ENCODE measurements around the gene AK9. TPM values are rescaled to one million over a fixed set of nuclear protein-coding genes. Genes with fewer than 3 reads are reported as not detected.
A peak's percentile ranks its signal among the peaks of the same experiment; 100 is the strongest.

AK9 gene
- total RNA-seq, 1 donor from 2014 or later, result 8.2 TPM

- Mint-ChIP-seq H3K9me3 (no peaks in the 10 kb centered on the region), H3K36me3 (peaks cover 16% of the 10 kb centered on the region), H3K4me1 (peaks cover 19% of the 10 kb centered on the region), H3K27ac (no peak overlapping the region), H3K27me3 (ENCODE audit: insufficient read depth, low read depth) (peaks cover 16% of the 10 kb centered on the region), H3K4me3 (no peak overlapping the region)
- H3K36me3 ChIP-seq, result no peaks in the 10 kb centered on the region
- no peaks in the 10 kb centered on the region for H4K20me1 ChIP-seq (ENCODE audit: low read depth)
- H3K4me3 ChIP-seq, result no peak overlapping the region
- H3K9me3 ChIP-seq (ENCODE audit: low read depth), result no peaks in the 10 kb centered on the region
- TF ChIP-seq EZH2 (IDR thresholded peaks at IDR 0.05) (no peak), EZH2phosphoT487 (IDR thresholded peaks at IDR 0.05) (no peak), CTCF (IDR thresholded peaks at IDR 0.05) (no peak)
- DNase-seq (ENCODE audit: low spot score), result no peak
- H3K9ac ChIP-seq, result no peak overlapping the region
- peaks cover 8% of the 10 kb centered on the region for H3F3A ChIP-seq (ENCODE audit: low read depth)
- no peak overlapping the region for H2AFZ ChIP-seq (replicated peaks)
- peaks cover 26% of the 10 kb centered on the region for H3K79me2 ChIP-seq (ENCODE audit: low read depth)
- H3K4me2 ChIP-seq, result no peak overlapping the region
- peaks cover 17% of the 10 kb centered on the region for H3K27me3 ChIP-seq
- peaks cover 18% of the 10 kb centered on the region for H3K4me1 ChIP-seq
- H3K27ac ChIP-seq, result no peak overlapping the region
Observed at GRCh38 chr6:109485266-109485935, 205.6 kb downstream of the AK9 start.

GRCh38 chr6:109484122-109484521, 206.9 kb downstream of the AK9 start:
- Histone ChIP-seq H3K36me3 (no peaks in the 10 kb centered on the region), H3K4me3 (peak overlapping the region; percentile 49), H3K4me2 (peak overlapping the region; percentile 80), H3K9me3 (ENCODE audit: low read depth) (no peaks in the 10 kb centered on the region), H3K27me3 (peaks cover 17% of the 10 kb centered on the region), H3F3A (ENCODE audit: low read depth) (peaks cover 8% of the 10 kb centered on the region), H3K4me1 (peaks cover 28% of the 10 kb centered on the region), H3K79me2 (ENCODE audit: low read depth) (peaks cover 39% of the 10 kb centered on the region), H2AFZ (replicated peaks) (no peak overlapping the region), H3K27ac (no peak overlapping the region), H3K9ac (no peak overlapping the region), H4K20me1 (ENCODE audit: low read depth) (no peaks in the 10 kb centered on the region)
- Mint-ChIP-seq H3K27ac (no peak overlapping the region), H3K9me3 (no peaks in the 10 kb centered on the region), H3K4me3 (peak overlapping the region; percentile 83), H3K27me3 (ENCODE audit: insufficient read depth, low read depth) (peaks cover 16% of the 10 kb centered on the region), H3K36me3 (peaks cover 21% of the 10 kb centered on the region), H3K4me1 (peaks cover 24% of the 10 kb centered on the region)
- no peak for DNase-seq (ENCODE audit: low spot score)
- TF ChIP-seq CTCF (IDR thresholded peaks at IDR 0.05) (no peak), EZH2 (IDR thresholded peaks at IDR 0.05) (no peak), EZH2phosphoT487 (IDR thresholded peaks at IDR 0.05) (no peak)

- Histone ChIP-seq H3K4me3 (peak overlapping the region; percentile 49), H4K20me1 (ENCODE audit: low read depth) (no peaks in the 10 kb centered on the region), H3K36me3 (no peaks in the 10 kb centered on the region), H3F3A (ENCODE audit: low read depth) (peaks cover 12% of the 10 kb centered on the region), H3K9ac (no peak overlapping the region), H3K9me3 (ENCODE audit: low read depth) (no peaks in the 10 kb centered on the region), H2AFZ (replicated peaks) (peak overlapping the region; percentile 63), H3K27me3 (peaks cover 17% of the 10 kb centered on the region), H3K4me2 (peak overlapping the region; percentile 80), H3K4me1 (peaks cover 33% of the 10 kb centered on the region), H3K79me2 (ENCODE audit: low read depth) (peaks cover 43% of the 10 kb centered on the region), H3K27ac (no peak overlapping the region)
- no peaks in the 10 kb centered on the region for H3K9me3 Mint-ChIP-seq
- H3K27me3 Mint-ChIP-seq (ENCODE audit: insufficient read depth, low read depth), result peaks cover 16% of the 10 kb centered on the region
- no peak overlapping the region for H3K27ac Mint-ChIP-seq
- DNase-seq (ENCODE audit: low spot score), result no peak
- no peak for TF ChIP-seq EZH2phosphoT487 (IDR thresholded peaks at IDR 0.05)
- TF ChIP-seq EZH2 (IDR thresholded peaks at IDR 0.05), result no peak
- TF ChIP-seq CTCF (IDR thresholded peaks at IDR 0.05), result no peak
- peak overlapping the region; percentile 83 for H3K4me3 Mint-ChIP-seq
- H3K36me3 Mint-ChIP-seq, result peaks cover 25% of the 10 kb centered on the region
- H3K4me1 Mint-ChIP-seq, result peaks cover 29% of the 10 kb centered on the region
Observed at GRCh38 chr6:109483735-109484057, 207.3 kb downstream of the AK9 start.

Data from neural progenitor cell (in vitro differentiated cells).